SK-N-SH (cell line): ENCODE results near the gene PDZRN4.

ENCODE experiments used
- CHD2 ChIP-seq: fragments of 150-350 bp; IDR thresholded peaks from 2 replicates; pipeline ENCODE4 v1.6.1; 2018; ENCODE audit warnings: low read length; ENCODE audit not compliant: partially characterized antibody
- CTCF ChIP-seq: fragments of 200-600 bp; sonication (generic); IDR thresholded peaks from 2 replicates; pipeline ENCODE4 v1.6.1; 2017; ENCODE audit warnings: antibody characterized with exemption, mild to moderate bottlenecking, moderate library complexity
- ELF1 ChIP-seq: IDR thresholded peaks from 2 replicates; pipeline ENCODE4 v1.4.0; 2012
- EZH2phosphoT487 ChIP-seq: fragments of 200-600 bp; sonication (generic); IDR thresholded peaks from 2 replicates; pipeline ENCODE4 v1.6.1; 2017; ENCODE audit warnings: low read depth, mixed run types, mild to moderate bottlenecking, antibody characterized with exemption, moderate library complexity, borderline replicate concordance
- JUND ChIP-seq: IDR thresholded peaks from 2 replicates; pipeline ENCODE4 v1.4.0; 2012
- MXI1 ChIP-seq: IDR thresholded peaks from 2 replicates; pipeline ENCODE4 v1.6.1; 2012; ENCODE audit warnings: mild to moderate bottlenecking, low read depth, low read length, improper control_type of control experiment
- NFIC ChIP-seq: IDR thresholded peaks from 2 replicates; pipeline ENCODE4 v1.4.0; 2012; ENCODE audit warnings: borderline replicate concordance
- POLR2AphosphoS5 ChIP-seq: IDR thresholded peaks from 2 replicates; pipeline ENCODE4 v1.6.1; 2012; ENCODE audit warnings: low read depth, low read length
- RAD21 ChIP-seq: IDR thresholded peaks from 2 replicates; pipeline ENCODE4 v1.6.1; 2012; ENCODE audit warnings: mild to moderate bottlenecking, low read length
- RFX5 ChIP-seq: IDR thresholded peaks from 2 replicates; pipeline ENCODE4 v1.6.1; 2012; ENCODE audit warnings: mild to moderate bottlenecking, improper control_type of control experiment, low read length
- RXRA ChIP-seq: IDR thresholded peaks from 2 replicates; pipeline ENCODE4 v1.4.0; 2012; ENCODE audit warnings: low read depth, mild to moderate bottlenecking, borderline replicate concordance
- SIN3A ChIP-seq: IDR thresholded peaks from 2 replicates; pipeline ENCODE4 v1.6.1; 2012; ENCODE audit warnings: low read depth, mild to moderate bottlenecking, low read length, moderate library complexity, borderline replicate concordance
- SMC3 ChIP-seq: IDR thresholded peaks from 2 replicates; pipeline ENCODE4 v1.6.1; 2012; ENCODE audit warnings: low read depth, low read length, improper control_type of control experiment
- TF ChIP-seq, protein P1 (sequence below): IDR thresholded peaks from 2 replicates; pipeline ENCODE4 v1.4.0; 2012; ENCODE audit warnings: low read depth, borderline replicate concordance

DNA sequence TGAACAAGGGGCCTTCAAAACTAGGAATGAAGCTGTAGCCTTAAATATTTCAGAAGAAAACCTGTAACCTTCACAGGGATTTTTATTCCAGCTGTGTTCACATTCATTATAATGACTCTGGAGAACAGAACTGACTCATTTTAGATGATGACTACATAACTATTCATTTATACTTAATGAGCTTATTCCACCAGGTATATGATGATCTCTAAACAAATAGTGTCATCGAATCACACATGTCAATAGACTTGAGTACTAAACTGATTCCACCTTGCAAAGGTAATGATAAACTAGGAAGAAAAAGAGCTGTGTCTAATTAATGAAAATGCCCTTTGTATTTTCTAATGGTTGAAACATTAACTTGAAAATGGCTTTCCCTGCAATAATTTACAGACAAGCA, 433.2 kb downstream of the PDZRN4 start:
- TF ChIP-seq CTCF = no peak
- TF ChIP-seq EZH2phosphoT487 = no peak
- no peak for TF ChIP-seq CHD2
- TF ChIP-seq POLR2AphosphoS5 = no peak
- no peak for TF ChIP-seq RXRA
- TF ChIP-seq JUND = no peak
- no peak for TF ChIP-seq ELF1
- TF ChIP-seq, protein P1, sequence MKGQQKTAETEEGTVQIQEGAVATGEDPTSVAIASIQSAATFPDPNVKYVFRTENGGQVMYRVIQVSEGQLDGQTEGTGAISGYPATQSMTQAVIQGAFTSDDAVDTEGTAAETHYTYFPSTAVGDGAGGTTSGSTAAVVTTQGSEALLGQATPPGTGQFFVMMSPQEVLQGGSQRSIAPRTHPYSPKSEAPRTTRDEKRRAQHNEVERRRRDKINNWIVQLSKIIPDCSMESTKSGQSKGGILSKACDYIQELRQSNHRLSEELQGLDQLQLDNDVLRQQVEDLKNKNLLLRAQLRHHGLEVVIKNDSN = no peak
- no peak for TF ChIP-seq RFX5
- no peak for TF ChIP-seq RAD21
- no peak for TF ChIP-seq SIN3A
- no peak for TF ChIP-seq NFIC
- TF ChIP-seq SMC3 = no peak
- no peak for TF ChIP-seq MXI1
